ENCODE data around the gene ACER3.

DNA sequence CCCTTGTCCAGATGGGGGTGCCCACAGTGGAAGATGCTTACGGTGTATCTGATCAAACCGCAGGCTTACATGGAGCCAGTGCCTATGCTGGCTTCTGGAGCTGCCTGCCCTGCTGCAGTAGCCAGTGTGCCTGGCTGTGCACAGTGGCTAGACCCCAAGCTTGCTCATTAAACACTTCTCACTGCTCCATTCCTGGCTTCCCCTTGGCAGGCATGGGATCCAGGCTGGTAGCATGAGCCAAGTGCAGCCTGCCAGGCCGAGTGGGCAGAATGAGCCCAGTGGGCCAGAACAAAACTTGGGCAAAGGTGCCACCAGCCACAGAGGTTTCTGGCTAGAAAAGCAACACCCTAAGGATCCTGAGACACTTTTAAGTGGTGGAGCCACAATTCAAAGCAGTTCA is 118.1 kb downstream of the ACER3 start:
- TF ChIP-seq, protein P1, sequence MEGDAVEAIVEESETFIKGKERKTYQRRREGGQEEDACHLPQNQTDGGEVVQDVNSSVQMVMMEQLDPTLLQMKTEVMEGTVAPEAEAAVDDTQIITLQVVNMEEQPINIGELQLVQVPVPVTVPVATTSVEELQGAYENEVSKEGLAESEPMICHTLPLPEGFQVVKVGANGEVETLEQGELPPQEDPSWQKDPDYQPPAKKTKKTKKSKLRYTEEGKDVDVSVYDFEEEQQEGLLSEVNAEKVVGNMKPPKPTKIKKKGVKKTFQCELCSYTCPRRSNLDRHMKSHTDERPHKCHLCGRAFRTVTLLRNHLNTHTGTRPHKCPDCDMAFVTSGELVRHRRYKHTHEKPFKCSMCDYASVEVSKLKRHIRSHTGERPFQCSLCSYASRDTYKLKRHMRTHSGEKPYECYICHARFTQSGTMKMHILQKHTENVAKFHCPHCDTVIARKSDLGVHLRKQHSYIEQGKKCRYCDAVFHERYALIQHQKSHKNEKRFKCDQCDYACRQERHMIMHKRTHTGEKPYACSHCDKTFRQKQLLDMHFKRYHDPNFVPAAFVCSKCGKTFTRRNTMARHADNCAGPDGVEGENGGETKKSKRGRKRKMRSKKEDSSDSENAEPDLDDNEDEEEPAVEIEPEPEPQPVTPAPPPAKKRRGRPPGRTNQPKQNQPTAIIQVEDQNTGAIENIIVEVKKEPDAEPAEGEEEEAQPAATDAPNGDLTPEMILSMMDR (IDR thresholded peaks at IDR 0.05), result no peak
- no peak for TF ChIP-seq POLR2A (IDR thresholded peaks at IDR 0.05)

All from thyroid gland (tissue), 4 donors.